HepG2 (cell line): Measurements from ENCODE around the gene KMT5C.

Source experiments
- ARID4A ChIP-seq: sonication (generic); formaldehyde crosslinking; IDR thresholded peaks from 2 replicates; pipeline ENCODE4 v1.5.0; 2020; ENCODE audit warnings: mild to moderate bottlenecking, missing genetic modification reagents, borderline replicate concordance
- BRCA1 ChIP-seq: sonication (generic); formaldehyde crosslinking; IDR thresholded peaks from 2 replicates; pipeline ENCODE4 v1.4.0; 2020; ENCODE audit warnings: missing genetic modification reagents
- CTCF ChIP-seq: sonication (generic); formaldehyde crosslinking; IDR thresholded peaks from 2 replicates; pipeline ENCODE4 v1.5.0; 2020; ENCODE audit warnings: mild to moderate bottlenecking, missing genetic modification reagents, moderate library complexity
- ELF1 ChIP-seq: sonication (generic); formaldehyde crosslinking; IDR thresholded peaks from 2 replicates; pipeline ENCODE4 v1.4.0; 2020; ENCODE audit warnings: missing genetic modification reagents
- POLR2AphosphoS5 ChIP-seq: IDR thresholded peaks from 2 replicates; pipeline ENCODE4 v1.6.1; 2012; ENCODE audit warnings: low read depth, low read length
- RAD21 ChIP-seq: fragments of 450-650 bp; formaldehyde crosslinking; IDR thresholded peaks from 2 replicates; pipeline ENCODE4 v1.5.0; 2020; ENCODE audit warnings: mild to moderate bottlenecking
- STAT5B ChIP-seq: sonication (generic); formaldehyde crosslinking; IDR thresholded peaks from 2 replicates; pipeline ENCODE4 v1.4.0; 2020; ENCODE audit warnings: missing genetic modification reagents
- TOE1 ChIP-seq: sonication (generic); formaldehyde crosslinking; IDR thresholded peaks from 2 replicates; pipeline ENCODE4 v1.4.0; 2020; ENCODE audit warnings: mild to moderate bottlenecking, missing genetic modification reagents
- ZNF431 ChIP-seq: sonication (generic); formaldehyde crosslinking; IDR thresholded peaks from 2 replicates; pipeline ENCODE4 v1.9.0; 2022; ENCODE audit warnings: missing genetic modification reagents, low read depth, mild to moderate bottlenecking, borderline replicate concordance
- ZNF672 ChIP-seq: sonication (generic); formaldehyde crosslinking; IDR thresholded peaks from 2 replicates; pipeline ENCODE4 v1.8.1; 2022; ENCODE audit warnings: missing genetic modification reagents
- TF ChIP-seq, protein P1 (sequence below): sonication (generic); formaldehyde crosslinking; IDR thresholded peaks from 2 replicates; pipeline ENCODE4 v1.4.0; 2020; ENCODE audit warnings: mild to moderate bottlenecking, missing genetic modification reagents

- TF ChIP-seq ELF1 (CRISPR knock-in tag) (no peak), RAD21 (CRISPR knock-in tag) (no peak), ZNF431 (CRISPR knock-in tag) (no peak), CTCF (CRISPR knock-in tag) (no peak), STAT5B (CRISPR knock-in tag) (no peak), BRCA1 (CRISPR knock-in tag) (no peak), TOE1 (no peak), ZNF672 (CRISPR knock-in tag) (no peak), POLR2AphosphoS5 (no peak), ARID4A (CRISPR knock-in tag) (no peak)
- TF ChIP-seq, protein P1, sequence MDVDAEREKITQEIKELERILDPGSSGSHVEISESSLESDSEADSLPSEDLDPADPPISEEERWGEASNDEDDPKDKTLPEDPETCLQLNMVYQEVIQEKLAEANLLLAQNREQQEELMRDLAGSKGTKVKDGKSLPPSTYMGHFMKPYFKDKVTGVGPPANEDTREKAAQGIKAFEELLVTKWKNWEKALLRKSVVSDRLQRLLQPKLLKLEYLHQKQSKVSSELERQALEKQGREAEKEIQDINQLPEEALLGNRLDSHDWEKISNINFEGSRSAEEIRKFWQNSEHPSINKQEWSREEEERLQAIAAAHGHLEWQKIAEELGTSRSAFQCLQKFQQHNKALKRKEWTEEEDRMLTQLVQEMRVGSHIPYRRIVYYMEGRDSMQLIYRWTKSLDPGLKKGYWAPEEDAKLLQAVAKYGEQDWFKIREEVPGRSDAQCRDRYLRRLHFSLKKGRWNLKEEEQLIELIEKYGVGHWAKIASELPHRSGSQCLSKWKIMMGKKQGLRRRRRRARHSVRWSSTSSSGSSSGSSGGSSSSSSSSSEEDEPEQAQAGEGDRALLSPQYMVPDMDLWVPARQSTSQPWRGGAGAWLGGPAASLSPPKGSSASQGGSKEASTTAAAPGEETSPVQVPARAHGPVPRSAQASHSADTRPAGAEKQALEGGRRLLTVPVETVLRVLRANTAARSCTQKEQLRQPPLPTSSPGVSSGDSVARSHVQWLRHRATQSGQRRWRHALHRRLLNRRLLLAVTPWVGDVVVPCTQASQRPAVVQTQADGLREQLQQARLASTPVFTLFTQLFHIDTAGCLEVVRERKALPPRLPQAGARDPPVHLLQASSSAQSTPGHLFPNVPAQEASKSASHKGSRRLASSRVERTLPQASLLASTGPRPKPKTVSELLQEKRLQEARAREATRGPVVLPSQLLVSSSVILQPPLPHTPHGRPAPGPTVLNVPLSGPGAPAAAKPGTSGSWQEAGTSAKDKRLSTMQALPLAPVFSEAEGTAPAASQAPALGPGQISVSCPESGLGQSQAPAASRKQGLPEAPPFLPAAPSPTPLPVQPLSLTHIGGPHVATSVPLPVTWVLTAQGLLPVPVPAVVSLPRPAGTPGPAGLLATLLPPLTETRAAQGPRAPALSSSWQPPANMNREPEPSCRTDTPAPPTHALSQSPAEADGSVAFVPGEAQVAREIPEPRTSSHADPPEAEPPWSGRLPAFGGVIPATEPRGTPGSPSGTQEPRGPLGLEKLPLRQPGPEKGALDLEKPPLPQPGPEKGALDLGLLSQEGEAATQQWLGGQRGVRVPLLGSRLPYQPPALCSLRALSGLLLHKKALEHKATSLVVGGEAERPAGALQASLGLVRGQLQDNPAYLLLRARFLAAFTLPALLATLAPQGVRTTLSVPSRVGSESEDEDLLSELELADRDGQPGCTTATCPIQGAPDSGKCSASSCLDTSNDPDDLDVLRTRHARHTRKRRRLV (CRISPR knock-in tag): no peak
These were observed 25.6 kb downstream of the KMT5C start for GRCh38 chr19:55365245-55365644.
